CD4-positive, alpha-beta T cell treated with Interleukin-12 subunit alpha and Interleukin-12 subunit beta, for 1 hour (primary cell): ENCODE measurements around the gene FMO5.
"Not testable (repeated sequence)": the region's sequence is repeated elsewhere in the genome, so short reads cannot be mapped to it uniquely, and the experiment has no call there.

ENCODE experiments used
- DNase-seq: peaks from one replicate; pipeline ENCODE4 v3.0.0-alpha.2; 2020

Gene FMO5

GRCh38 chr1:147204080-147204479 is 21.1 kb downstream of the FMO5 start:
- DNase-seq = no peak

- no peak for DNase-seq
These were observed 22.6 kb downstream of the FMO5 start for GRCh38 chr1:147202576-147202975.

- DNase-seq = no peak
These were observed 23.4 kb downstream of the FMO5 start for GRCh38 chr1:147201786-147202185.

- DNase-seq = no peak
These were observed 23.9 kb downstream of the FMO5 start for GRCh38 chr1:147201276-147201675.

GRCh38 chr1:147197324-147197723 is 27.8 kb downstream of the FMO5 start:
- DNase-seq = not testable (repeated sequence)

DNA sequence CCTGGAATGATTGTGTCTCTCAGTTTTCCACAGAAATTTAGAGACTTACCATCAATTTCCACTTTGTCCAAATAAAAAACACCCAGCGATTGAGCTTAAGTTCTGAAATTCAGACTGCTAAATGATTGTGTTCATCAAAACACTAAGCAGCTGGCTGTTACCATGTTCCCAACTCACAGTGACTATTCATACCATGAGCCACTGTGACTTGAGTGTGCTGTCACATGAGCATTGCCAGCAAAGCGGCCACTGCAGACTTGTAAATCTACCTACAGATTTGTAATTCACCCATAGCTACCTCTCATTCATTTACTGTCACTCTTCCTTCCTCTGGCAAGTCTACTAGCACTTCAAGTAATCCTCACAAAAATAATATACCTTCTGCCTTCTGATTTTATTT is 35.6 kb downstream of the FMO5 start:
- no peak for DNase-seq

DNA sequence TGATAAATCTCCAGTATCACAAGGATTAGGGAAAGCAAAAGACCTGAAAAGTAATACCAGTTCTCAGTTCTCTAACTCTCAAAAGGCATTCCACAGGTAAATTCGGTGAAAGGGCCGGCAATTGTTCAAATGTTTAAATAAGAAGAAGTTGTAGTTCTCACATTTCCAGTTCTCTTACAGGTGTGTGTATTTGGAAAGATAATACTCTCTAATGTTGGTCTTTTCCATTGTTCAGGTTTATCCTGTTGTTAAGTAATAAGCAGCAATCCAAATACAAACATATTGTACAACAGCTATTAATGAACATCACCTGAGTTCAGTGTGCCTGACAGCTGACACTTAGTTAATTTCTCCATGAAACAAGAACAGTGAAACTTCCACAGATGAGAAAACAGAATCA is 39.7 kb downstream of the FMO5 start:
- DNase-seq = no peak

DNA sequence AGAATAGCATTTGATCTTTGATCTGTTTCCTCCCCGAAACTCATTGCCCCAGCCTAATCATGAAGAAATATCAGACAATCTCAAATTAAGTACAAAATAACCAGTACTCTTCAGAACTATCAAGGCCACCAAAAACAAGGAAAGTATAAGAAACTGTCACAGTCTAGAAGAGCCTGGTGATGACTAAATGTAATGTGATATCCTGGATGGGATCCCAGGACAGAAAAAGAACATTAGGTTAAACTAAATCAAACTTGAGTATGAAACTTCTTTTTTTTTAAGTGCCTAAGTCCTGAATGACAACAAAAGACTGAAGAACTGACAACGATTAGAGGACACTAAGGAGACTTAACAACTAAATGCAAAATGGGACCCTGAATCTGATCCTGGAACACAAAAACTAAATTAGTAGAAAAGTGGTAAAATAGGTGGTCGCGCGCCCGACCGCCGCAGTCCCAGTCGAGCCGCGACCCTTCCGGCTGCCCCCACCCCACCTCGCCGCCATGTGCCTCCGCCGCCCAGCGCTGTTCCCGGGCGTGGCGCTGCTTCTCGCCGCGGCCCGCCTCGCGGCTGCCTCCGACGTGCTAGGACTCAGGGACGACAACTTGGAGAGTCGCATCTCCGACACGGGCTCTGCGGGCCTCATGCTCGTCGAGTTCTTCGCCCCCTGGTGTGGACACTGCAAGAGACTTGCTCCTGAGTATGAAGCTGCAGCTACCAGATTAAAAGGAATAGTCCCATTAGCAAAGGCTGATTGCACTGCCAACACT is 47.3 kb downstream of the FMO5 start:
- DNase-seq = no peak

DNA sequence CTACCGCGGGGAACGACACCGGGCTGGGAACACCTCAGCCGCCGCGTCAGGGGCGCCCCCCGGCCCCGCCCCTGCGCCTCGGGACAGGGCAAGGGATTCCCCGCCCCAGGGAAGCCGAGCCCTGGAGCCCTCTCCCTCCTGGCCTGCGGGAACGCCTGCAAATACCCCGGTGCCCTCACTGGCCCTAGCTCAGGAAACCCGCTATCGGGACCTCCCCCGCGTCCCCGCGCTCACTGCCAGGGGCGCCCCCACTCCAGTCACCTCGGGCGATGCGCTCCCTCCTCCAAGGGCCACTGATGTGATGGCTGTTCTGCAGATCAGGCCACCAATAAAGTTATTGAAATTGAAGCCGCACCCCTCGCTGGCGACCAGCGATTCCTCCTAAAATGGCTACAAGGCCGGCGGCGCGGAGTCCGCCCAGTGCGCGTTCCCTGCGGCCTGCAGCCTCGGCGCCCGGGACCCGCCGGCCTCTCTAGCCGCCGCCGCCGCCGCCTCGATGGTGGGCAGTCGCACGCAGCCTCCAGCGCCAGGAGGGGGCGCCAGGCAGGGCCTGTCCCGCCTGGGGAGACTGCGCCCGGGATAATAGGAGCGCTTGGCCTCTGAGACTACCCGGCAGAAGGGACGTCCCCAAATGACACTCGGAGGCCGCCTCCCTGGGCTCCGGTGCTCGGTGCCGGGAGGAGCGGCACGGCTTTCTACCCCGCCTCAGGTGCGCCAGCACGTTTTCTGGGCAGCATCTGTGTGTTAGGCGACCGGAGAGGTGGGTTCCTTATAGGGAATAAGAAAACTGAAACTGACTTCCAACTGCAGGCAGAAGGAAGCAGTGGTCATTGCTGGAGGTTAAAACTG is 52.7 kb downstream of the FMO5 start, which contains the start of gene PRKAB2:
PRKAB2 (minus strand) TSS at position 303 of the 849 bp plus-strand sequence. CDS start 326 bp downstream, outside the sequence.
- peak; percentile 93 for DNase-seq

DNA sequence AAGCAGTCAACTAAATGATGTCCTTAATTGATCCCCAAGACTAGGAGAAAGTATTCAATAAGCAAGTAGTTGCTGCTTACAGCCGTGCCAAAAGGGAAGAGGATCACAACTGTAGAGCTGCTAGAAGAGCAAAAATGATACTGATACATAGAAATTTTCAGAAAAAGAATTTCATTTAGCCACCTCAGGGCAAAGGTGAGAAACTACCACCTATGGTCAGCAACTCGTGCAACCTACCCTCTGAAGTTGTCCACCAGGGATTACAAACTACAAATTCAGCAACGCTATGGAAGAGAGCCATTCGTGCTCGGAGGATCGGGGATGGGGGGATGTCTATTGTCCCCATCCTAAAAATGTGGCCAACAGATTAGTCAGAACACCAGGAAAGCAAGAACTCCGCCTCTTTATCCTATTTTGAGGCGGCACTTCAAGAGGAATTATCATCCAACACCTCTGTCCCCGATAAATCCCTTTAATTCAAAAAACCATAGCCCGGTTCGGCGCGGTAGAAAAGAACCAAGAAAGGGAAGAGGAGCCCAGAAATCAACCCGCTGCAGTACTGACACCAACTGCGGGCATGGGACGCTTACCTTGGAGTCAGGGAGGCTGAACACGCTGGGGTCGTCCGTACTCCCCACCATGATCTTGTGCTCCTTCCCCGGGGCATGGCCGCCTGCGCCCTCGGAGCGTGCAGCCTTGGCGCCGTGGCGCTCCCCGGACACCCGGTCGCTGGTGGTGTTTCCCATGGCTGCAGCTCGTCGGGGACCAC is 53.6 kb downstream of the FMO5 start:
- peak; percentile 5 for DNase-seq

- no peak for DNase-seq
These were observed 55.1 kb downstream of the FMO5 start for GRCh38 chr1:147169840-147170674.

DNA sequence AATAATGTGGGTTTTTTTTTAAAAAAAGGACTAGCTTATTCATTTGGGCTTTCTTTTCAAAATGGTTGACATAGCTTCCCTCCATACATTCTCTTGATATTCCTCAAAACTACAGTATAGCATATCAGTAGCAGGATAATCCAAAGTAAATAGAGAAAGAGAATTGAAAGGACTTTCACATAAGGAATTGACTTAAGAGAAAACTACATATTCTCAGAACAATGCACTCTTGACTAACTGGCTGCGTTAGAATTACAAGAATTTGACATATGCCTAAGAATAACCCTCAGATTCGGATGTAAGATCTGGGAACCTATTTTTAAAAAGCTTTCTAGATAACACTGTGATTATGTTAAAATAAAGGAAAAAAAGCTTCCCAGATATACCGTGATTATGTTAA is 56.0 kb downstream of the FMO5 start:
- DNase-seq = no peak

DNA sequence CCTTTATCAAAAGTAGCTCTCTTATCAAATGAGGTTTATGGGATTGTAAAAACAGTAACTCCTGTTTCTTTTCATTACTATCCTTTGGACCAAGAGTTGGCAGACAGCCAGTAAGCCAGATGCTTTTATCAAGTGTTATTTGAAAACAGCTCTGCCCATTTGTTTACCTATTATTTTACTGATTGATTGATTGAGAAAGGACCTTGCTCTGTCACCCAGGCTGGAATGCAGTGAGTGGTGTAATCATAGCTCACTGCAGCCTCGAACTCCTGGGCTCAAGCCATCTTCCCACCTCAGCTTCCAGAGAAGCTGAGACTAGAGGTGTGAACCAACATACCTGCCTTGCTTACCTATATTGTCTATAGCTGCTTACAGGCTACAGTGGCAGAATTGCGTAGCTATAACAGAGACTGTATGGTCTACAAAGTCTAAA is 56.5 kb downstream of the FMO5 start:
- DNase-seq = no peak

- no peak for DNase-seq
These were observed 57.8 kb downstream of the FMO5 start for GRCh38 chr1:147167365-147167764.

- DNase-seq = no peak
These were observed 62.1 kb downstream of the FMO5 start for GRCh38 chr1:147163019-147163418.

- DNase-seq = no peak
These were observed 63.0 kb downstream of the FMO5 start for GRCh38 chr1:147162093-147162492.

DNA sequence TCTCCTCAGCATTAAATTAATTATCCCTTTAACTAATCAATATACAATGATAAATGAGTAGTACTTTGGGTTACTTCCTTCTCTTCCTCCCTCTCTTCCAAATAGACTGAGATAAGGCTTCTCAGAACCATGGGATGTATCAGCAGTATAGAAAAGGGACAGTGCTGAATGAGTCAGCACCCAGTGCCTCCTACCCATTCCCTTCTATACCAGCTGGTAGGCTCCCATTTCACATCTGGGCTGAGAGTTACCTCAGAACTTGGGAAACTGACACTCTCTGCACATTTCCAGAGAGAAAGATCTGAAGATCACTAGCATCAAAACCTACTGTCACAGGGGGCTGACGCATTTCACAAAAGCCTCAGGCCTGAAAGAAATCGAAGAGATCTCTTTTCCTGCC is 68.0 kb downstream of the FMO5 start:
- DNase-seq = not testable (repeated sequence)

DNA sequence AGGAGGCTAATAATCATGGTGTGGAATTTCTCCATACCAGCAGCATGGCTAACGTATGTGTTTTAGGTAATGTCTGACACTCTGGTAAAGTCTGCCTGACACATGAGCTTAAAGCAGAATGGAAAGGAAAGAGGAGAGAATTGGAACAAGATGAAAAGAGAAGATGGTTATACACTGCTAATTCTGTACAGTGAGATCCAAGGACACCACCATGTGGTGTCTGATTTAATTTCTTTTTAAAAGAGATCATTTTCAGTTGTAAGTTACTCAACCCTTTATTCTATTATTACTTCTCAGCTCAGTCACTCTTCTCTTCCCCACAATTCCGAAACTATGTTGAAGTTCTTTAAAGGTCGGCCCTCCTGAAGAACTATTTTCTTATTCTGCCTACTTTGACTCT is 68.5 kb downstream of the FMO5 start:
- DNase-seq = no peak

DNA sequence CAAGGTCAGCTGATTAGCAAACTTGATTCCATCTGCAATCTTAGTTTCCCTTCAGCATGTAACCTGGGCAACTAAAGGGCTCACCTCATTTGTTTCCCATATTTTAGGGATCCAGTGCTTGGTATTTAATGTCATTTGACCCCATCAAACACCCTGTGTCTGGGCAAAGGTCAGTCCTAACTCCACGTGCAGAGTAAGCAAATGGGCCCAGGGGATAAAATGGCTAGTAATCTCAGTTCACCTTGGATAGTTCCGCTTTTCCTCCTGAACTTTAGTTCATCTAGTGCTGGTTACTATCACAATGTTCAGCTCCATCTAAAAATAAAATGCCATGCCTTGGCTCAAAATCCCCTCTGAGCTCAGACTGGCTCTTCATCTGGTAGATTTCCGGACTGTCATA is 72.4 kb downstream of the FMO5 start:
- DNase-seq = no peak

DNA sequence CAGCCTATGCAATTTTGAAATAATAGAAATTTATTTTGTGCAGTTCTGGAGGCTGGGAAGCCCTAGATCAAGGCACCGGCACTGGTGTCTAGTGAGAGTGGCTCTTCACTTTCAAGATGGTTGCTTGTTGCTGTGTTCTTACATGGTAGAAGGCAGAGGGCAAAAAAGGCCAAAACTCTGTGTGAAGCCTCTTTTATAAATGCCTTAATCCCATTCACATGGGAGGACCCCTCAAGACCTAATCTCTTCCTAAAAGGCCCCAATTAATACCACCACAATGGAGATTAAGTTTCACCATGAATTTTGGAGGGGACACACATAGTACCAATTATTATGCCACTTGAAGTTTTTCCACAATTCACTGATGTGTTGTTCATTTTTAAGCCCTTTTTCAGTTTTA is 73.9 kb downstream of the FMO5 start:
- no peak for DNase-seq

DNA sequence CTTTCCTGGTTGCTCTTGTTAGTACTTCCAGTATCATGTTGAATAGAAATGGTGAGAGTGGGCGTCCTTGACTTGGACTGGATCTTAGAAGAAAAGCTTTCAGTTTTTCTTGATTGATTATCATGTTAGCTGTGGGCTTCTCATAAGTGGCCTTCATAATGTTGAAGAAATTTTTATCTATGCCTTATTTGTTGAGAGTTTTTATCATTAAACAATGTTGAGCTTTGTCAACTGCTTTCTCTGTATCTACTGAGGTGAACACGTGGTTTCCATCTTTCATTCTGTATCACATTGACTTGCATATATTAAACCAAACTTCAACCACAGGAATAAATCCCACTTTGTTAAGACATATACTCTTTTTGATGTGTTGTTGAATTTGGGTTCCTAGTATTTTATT is 82.3 kb downstream of the FMO5 start:
- no peak for DNase-seq
